ENCODE data around the gene GTF3C5.
"Not testable (repeated sequence)": the region's sequence is repeated elsewhere in the genome, so short reads cannot be mapped to it uniquely, and the experiment has no call there.

DNA sequence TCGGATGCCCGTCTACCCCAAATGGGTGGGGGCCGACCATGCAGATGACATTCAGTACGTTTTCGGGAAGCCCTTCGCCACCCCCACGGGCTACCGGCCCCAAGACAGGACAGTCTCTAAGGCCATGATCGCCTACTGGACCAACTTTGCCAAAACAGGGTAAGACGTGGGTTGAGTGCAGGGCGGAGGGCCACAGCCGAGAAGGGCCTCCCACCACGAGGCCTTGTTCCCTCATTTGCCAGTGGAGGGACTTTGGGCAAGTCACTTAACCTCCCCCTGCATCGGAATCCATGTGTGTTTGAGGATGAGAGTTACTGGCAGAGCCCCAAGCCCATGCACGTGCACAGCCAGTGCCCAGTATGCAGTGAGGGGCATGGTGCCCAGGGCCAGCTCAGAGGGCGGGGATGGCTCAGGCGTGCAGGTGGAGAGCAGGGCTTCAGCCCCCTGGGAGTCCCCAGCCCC lies 39.7 kb downstream of the GTF3C5 start:
- not testable (repeated sequence) for TF ChIP-seq CTCF (conservative IDR thresholded peaks at IDR 0.05; ENCODE audit: low read length); EZH2phosphoT487 (IDR thresholded peaks at IDR 0.05; ENCODE audit: borderline replicate concordance)

All from Loucy (cell line).